Mucosa of stomach (tissue), 1 donor: ENCODE measurements around the gene CHP1.
"Not testable (repeated sequence)": the region's sequence is repeated elsewhere in the genome, so short reads cannot be mapped to it uniquely, and the experiment has no call there.

Source experiments
- H3K27me3 ChIP-seq: one replicate; pipeline ENCODE4 v1.7.0; 2013; ENCODE audit warnings: mild to moderate bottlenecking, low read length; ENCODE audit not compliant: control insufficient read depth, insufficient read depth
- H3K36me3 ChIP-seq: one replicate; pipeline ENCODE4 v1.7.0; 2013; ENCODE audit warnings: low read length; ENCODE audit not compliant: control insufficient read depth, insufficient read depth
- H3K4me1 ChIP-seq: one replicate; pipeline ENCODE4 v1.7.0; 2013; ENCODE audit warnings: mild to moderate bottlenecking, low read length; ENCODE audit not compliant: control insufficient read depth, insufficient read depth
- H3K4me3 ChIP-seq: one replicate; pipeline ENCODE4 v1.7.0; 2013; ENCODE audit warnings: low read length
- H3K9ac ChIP-seq: one replicate; pipeline ENCODE4 v1.7.0; 2013; ENCODE audit warnings: mild to moderate bottlenecking, low read length, moderate library complexity
- H3K9me3 ChIP-seq: one replicate; pipeline ENCODE4 v1.7.0; 2013; ENCODE audit warnings: mild to moderate bottlenecking, low read length, moderate library complexity; ENCODE audit not compliant: control insufficient read depth
- donor health status: Pancreatic carcinoma.

Gene CHP1

DNA sequence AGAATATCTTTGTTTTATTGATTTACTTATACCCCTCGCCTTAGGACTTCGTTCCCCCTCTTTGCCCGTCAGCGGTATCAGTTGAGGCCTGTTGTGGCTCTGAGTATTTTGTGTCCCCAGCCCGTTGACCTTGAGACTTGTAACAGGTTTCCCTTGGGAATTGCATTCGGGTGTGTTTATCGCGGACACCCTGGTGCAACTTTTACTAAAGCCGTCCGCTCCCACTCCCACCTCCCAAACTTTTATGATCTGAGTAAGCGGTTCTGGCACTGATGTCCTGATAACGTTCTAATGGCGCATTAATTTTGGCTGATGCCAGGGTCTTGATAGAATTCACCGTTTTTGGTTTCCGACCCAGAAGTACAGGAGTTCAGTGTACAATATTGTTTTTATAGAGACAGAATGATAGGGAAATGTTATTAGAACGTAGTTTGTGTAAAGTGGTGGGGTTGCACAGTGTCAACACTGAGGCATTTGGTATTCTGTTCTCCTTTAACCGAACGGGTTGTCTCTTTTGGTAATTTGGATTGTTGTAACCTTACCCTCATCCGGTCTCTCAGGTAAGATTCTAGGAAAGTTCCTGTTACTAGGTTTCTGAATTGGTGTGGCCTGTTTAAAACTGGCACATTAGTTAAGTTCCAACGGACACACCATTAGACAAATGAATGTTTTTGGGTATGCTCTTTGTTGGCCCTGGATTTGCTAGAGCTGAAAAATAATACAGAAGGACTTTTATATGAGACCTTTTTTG is 53.5 kb downstream of the CHP1 start:
- peak overlapping the region; percentile 34 for H3K4me3 ChIP-seq
- H3K9me3 ChIP-seq: no peaks in the 10 kb centered on the region
- peak overlapping the region; percentile 85 for H3K9ac ChIP-seq
- H3K36me3 ChIP-seq: peaks cover 5% of the 10 kb centered on the region
- no peaks in the 10 kb centered on the region for H3K27me3 ChIP-seq
- peaks cover 6% of the 10 kb centered on the region for H3K4me1 ChIP-seq

GRCh38 chr15:41285285-41285684 is 54.2 kb downstream of the CHP1 start:
- H3K4me3 ChIP-seq: peak overlapping the region; percentile 34
- no peaks in the 10 kb centered on the region for H3K27me3 ChIP-seq
- H3K9me3 ChIP-seq: no peaks in the 10 kb centered on the region
- H3K9ac ChIP-seq: peak overlapping the region; percentile 85
- H3K4me1 ChIP-seq: peaks cover 6% of the 10 kb centered on the region
- H3K36me3 ChIP-seq: peaks cover 5% of the 10 kb centered on the region

DNA sequence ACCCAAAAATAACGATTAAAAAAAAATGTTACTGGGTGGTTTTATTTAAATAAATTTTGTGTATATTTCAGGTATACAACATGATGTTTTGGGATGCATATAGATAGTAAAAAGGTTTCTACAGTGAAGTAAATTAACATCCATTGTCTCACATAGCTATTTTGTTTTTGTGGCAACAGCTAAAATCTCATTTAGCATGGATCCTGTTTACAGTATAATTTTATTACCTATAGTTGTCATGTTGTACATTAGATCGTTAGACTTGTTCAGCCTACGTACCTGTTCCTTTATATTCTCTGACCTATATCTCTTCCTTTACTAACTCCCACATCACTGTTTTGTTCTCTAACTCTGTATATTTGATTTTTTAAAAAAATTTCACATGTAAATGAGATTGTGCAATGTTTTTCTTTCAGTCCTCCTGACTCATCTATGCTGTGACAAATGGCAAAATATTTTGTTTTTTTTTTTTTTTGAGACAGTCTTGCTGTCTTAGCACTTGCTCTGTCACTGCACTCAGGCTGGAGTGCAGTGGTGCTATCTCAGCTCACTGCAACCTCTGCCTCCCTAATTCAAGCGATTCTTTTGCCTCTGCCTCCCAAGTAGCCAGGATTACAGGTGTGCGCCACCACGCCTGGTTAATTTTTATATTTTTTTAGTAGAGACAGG is 55.7 kb downstream of the CHP1 start:
- Histone ChIP-seq H3K4me1 (peaks cover 6% of the 10 kb centered on the region), H3K9ac (no peak overlapping the region), H3K36me3 (peaks cover 5% of the 10 kb centered on the region)

GRCh38 chr15:41288464-41288863 is 57.4 kb downstream of the CHP1 start:
- Histone ChIP-seq H3K9ac (no peak overlapping the region), H3K4me3 (no peak overlapping the region), H3K36me3 (peaks cover 5% of the 10 kb centered on the region), H3K27me3 (no peaks in the 10 kb centered on the region), H3K9me3 (no peaks in the 10 kb centered on the region), H3K4me1 (peaks cover 3% of the 10 kb centered on the region)

More for the DNA sequence above, 55.7 kb downstream of the CHP1 start:
- Histone ChIP-seq H3K4me3 (no peak overlapping the region), H3K9me3 (no peaks in the 10 kb centered on the region), H3K27me3 (no peaks in the 10 kb centered on the region)

DNA sequence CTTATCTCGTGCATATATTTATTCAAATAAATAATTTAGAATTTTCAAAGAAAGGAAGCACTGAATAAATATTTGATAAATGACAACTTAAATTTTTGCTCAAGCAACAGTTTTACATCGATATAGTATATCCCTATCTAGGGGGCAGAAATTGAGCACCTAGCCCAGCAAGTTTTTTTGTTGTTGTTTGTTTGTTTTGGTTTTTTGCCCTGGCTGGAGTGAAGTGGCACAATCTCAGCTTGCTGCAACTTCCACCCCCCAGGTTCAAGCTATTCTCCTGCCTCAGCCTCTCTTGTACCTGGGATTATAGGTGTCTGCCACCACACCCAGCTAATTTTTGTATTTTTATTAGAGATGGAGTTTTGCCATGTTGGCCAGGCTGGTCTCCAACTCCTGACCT is 58.9 kb downstream of the CHP1 start:
- Histone ChIP-seq H3K4me1 (peaks cover 3% of the 10 kb centered on the region), H3K36me3 (peaks cover 8% of the 10 kb centered on the region)

GRCh38 chr15:41291065-41291631 is 60.1 kb downstream of the CHP1 start:
- Histone ChIP-seq H3K4me3 (no peak overlapping the region), H3K9ac (no peak overlapping the region), H3K9me3 (no peaks in the 10 kb centered on the region), H3K4me1 (no peaks in the 10 kb centered on the region), H3K36me3 (peaks cover 9% of the 10 kb centered on the region), H3K27me3 (no peaks in the 10 kb centered on the region)

More for the DNA sequence above, 58.9 kb downstream of the CHP1 start:
- H3K9me3 ChIP-seq: no peaks in the 10 kb centered on the region
- H3K27me3 ChIP-seq: no peaks in the 10 kb centered on the region
- no peak overlapping the region for H3K9ac ChIP-seq
- no peak overlapping the region for H3K4me3 ChIP-seq

DNA sequence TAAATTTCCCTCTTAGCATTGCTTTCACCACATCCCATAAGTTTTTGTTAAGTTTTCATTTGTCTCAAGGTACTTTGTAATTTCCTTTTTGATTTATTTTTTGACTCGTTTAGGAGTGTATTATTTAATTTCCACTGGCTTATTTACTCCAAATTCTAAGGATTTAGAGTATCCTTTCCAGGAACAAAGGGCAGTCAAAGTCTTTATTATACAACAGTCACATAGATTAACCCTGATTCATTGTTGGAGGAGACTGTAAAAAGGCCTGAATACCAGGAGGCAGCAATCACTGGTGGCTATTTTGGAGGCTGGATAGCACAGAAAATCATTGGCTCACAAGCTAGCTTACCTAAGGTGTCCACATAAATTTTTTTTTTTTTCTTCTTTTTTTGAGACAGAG is 61.5 kb downstream of the CHP1 start:
- Histone ChIP-seq H3K36me3 (peaks cover 9% of the 10 kb centered on the region), H3K4me1 (no peaks in the 10 kb centered on the region), H3K27me3 (no peaks in the 10 kb centered on the region), H3K4me3 (no peak overlapping the region), H3K9me3 (no peaks in the 10 kb centered on the region), H3K9ac (no peak overlapping the region)

- H3K9me3 ChIP-seq, H3K4me1 ChIP-seq, H3K4me3 ChIP-seq, H3K27me3 ChIP-seq, H3K36me3 ChIP-seq, H3K9ac ChIP-seq: not testable (repeated sequence)
Measured at GRCh38 chr15:41301139-41301538, 70.1 kb downstream of the CHP1 start.

GRCh38 chr15:41301587-41301986 is 70.5 kb downstream of the CHP1 start:
- Histone ChIP-seq H3K9ac (no peak overlapping the region), H3K4me3 (no peak overlapping the region), H3K4me1 (no peaks in the 10 kb centered on the region), H3K9me3 (no peaks in the 10 kb centered on the region), H3K27me3 (no peaks in the 10 kb centered on the region), H3K36me3 (peaks cover 4% of the 10 kb centered on the region)

DNA sequence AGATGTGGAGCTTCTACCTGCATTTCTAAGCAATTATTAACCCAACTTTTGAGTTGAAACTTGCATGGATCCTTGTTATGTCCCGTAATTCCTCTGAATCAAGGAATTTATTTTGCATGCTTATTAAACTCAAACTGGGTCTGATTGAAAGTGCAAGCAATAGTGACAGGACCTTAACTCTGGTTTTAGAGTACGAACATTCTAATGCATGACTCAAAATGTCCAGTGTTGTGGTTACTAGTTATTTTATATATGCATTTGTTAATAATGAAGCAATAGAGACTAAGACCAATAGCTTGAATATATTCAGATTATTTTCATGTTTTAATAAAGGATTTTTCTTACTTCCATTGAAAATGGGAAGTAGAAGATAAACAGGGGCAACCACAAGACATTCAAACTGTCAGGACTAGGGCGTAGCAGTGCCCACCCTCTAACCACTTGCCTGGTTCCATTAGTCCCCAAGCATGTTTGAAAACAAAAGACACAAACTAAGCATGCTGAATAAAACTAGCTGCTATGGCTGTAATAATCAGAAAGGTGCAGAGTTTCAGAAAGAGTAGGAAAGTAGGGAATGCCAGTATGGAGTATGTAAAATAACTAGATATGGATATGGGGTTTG is 73.2 kb downstream of the CHP1 start:
- H3K9me3 ChIP-seq: no peaks in the 10 kb centered on the region
- no peaks in the 10 kb centered on the region for H3K4me1 ChIP-seq
- no peaks in the 10 kb centered on the region for H3K27me3 ChIP-seq
- H3K4me3 ChIP-seq: no peak overlapping the region
- H3K9ac ChIP-seq: no peak overlapping the region
- H3K36me3 ChIP-seq: peaks cover 4% of the 10 kb centered on the region

DNA sequence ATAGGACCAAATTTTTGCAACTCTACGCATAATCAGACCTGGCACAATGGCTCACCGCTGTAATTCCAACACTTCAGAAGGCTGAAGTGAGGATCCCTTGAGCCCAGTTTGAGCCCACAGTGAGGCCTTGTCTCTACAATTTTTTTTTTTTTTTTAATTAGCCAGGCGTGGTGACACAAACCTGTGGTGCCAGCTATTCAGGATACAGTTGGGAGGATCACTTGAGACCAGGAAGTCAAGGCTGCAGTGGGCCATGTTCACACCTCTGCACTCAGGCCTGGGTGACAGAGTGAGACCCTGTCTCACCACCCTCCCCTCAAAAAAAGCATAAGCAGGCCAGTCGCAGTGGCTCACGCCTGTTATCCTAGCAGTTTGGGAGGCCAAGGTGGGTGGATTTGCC is 76.6 kb downstream of the CHP1 start:
- Histone ChIP-seq H3K4me1 (no peaks in the 10 kb centered on the region), H3K36me3 (no peaks in the 10 kb centered on the region), H3K9me3 (no peaks in the 10 kb centered on the region), H3K27me3 (no peaks in the 10 kb centered on the region), H3K4me3 (no peak overlapping the region), H3K9ac (no peak overlapping the region)
